Hematopoietic multipotent progenitor cell (in vitro differentiated cells): ENCODE data around the gene KLF6. TPM values are rescaled to one million over a fixed set of nuclear protein-coding genes. Genes with fewer than 3 reads are reported as not detected.

Experiments
- DNase-seq, 3 donors: peaks; one replicate each; pipeline ENCODE4 v3.0.0-alpha.2; 2011 to 2015; ENCODE audit warnings: low read depth in 2 of 3, low spot score in 2 of 3
- total RNA-seq: library from RNA; depleted of rRNA; stranded (reverse); fragments of >200 nt; gene quantifications from one replicate; pipeline ENCODE4 v1.2.3, GENCODE V29; 2012

Gene KLF6
- total RNA-seq, 1 donor, result 177 TPM

GRCh38 chr10:3812141-3812540 is 27.1 kb upstream of the KLF6 start:
- DNase-seq, result no peak

DNA sequence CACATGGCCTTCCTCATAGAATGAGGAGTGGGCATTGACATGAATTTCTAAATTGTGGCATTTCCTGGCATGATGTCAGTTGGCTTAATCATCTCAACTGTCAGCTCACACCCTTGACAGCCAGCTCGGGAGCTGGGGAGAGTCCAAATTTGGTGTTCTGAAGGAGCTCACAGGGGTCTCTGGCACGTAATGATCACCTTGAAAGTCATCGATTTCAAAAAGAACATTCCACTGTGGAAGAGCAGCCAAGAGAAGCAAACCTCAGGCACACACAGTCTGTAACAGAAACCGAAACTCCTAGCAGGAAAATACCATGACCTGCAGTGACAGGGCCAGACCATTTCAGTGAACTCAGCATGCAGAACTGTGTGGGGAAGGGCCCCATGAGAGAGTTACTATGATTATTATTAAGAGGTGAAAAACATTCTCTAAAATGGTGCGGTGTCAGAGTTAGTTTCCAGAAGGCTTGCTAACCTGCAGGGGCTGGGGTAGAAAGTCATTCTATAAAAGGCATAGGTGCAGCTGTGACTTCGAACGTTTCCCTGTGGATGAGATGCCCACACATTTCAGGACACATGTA is 26.4 kb upstream of the KLF6 start:
- DNase-seq, result peak in 2 of 3 donors; percentile 43 to 63

DNA sequence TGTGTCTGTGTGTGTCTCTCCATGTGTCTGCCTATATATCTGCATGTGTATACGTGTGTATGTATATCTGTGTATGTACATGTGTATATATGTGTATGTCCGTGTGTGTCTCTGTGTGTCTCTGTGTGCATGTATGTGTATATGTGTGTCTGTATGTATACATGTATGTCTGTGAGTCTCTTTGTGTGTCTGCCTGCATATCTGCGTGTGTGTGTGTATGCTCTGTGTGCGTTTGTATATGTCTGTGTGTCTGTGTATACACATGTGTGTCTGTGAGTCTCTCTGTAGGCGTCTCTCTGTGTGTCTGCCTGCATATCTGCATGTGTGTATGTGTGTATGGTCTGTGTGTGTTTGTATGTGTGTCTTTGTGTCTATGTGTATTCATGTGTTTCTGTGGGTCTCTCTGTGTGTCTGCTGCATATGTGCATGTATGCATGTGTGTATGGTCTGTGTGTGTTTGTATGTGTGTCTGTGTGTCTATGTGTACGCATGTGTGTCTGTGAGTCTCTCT is 23.7 kb upstream of the KLF6 start:
- no peak for DNase-seq

DNA sequence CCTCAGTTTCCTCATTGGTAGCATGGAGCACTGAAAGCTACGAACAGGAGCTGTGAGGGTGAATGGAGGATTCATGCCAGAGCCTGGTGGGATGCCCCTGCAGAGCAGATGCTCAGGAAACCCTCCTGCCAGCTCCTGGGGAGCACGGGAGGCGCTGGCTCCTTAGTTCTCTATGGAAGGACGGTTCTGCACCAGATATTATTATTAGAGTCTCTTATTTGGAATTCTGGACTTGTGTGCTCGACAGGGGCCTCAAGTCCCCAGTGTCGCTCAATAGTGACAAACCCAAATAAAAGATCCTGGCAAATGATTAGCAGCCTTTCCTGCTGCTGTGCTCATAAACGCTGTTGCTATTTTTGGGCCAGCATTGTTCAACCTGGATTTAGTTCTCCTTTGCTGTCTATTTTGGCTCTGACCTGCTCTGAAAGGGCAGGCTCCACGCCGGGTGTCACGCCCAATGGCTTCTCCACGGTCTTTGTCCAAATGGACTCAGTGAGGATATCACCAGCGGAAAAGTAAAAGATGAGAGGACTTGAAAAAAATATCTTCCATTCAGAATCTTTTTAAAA is 23.0 kb upstream of the KLF6 start:
- DNase-seq, result no peak

DNA sequence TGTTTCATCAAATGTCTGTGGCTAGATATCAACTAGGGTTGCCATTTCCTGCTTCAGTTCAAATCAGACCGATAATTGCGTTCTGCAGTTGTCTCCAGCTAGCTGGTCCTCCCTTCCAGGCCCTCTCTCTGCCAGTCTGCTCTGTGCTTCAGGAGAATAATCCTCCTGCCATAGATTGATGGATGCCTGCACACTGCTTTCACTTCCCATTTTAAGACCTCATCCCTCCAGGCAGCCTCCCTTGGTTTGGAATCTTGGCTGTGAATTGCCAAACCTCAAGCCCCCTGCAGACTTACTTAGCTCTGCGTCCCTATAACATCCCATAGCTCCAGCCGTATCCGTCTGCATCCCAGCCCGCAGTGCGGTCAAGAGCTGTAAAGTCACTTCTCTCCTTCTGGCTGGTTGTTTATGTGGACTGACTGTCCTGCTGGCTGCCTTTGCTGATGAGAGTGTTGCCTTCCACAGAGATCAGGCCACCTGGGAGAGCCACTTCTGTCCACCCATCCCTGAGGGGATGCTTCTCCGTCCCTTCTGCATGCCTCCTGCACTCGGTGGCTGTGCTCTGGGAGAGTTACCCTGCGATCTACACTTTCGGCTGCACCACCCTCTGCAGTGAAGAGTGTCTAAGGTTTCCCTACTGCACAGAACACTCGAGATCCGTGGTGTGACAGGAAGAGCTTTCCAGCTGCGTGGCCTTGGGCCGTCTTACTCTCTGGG is 22.4 kb upstream of the KLF6 start:
- DNase-seq, result no peak

- no peak for DNase-seq
Observed at GRCh38 chr10:3806603-3807002, 21.6 kb upstream of the KLF6 start.

GRCh38 chr10:3805791-3806461 is 20.9 kb upstream of the KLF6 start:
- peak in 2 of 3 donors; percentile 83 to 87 for DNase-seq

DNA sequence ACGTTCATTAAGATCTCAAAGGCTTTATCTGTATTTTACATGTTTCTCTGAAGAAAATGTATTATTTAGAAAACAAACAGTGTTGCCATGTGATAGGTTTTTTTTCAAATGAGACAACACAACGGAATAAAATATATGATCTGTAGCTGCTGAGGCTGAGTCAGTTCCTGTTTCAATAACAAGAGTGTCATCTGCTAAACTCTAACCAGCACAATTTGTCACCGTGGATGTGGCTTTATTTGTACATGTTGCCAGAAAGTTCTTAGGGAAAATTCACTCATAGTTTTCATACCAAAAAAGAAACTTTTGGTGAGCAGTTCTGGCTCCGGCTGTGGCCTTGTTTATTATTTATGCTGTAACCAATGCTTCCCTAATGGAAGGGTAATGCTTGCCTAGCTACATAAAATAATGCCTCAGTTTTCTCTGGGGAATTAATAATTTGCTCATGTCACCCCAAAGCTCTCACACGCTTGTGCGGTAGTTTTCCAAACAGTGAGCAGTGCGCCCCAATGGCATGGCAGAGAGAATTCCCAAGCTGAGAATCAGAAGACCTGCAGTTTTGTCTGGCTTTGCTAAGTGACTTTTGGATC is 20.3 kb upstream of the KLF6 start:
- DNase-seq, result peak in 2 of 3 donors; percentile 87 to 93

GRCh38 chr10:3803927-3804741 is 19.1 kb upstream of the KLF6 start:
- DNase-seq, result peak in 2 of 3 donors; percentile 69 to 77

DNA sequence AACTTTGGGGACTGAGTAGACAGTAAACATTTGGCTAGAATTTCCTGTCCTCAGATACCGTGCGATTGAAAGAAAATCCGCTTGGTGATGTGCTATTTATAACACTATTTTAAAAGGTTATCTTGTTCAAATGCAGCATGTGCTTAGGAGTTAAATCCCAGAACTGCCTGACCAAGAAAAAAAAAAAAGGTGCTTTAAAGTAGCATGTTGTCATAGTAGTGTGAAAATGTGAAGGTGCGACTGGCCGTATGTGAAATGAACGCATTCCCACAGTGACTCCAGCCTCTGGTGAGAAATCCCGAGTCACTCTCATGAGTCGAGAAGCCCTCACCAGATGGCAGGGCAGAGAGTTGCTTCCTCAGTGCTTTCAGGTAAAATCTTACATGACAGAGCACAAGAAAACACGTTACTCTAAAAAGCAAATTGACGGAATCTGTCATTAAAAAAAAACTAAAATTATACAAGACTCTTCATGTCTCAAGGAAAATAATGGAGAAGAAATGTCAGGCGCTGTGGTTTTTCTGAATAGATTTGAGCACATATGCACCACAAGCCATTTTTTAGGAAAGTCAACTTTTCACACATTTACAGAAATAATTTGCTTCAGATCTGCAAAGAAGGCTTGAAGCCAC is 18.4 kb upstream of the KLF6 start:
- DNase-seq, result peak in 2 of 3 donors; percentile 62 to 67

DNA sequence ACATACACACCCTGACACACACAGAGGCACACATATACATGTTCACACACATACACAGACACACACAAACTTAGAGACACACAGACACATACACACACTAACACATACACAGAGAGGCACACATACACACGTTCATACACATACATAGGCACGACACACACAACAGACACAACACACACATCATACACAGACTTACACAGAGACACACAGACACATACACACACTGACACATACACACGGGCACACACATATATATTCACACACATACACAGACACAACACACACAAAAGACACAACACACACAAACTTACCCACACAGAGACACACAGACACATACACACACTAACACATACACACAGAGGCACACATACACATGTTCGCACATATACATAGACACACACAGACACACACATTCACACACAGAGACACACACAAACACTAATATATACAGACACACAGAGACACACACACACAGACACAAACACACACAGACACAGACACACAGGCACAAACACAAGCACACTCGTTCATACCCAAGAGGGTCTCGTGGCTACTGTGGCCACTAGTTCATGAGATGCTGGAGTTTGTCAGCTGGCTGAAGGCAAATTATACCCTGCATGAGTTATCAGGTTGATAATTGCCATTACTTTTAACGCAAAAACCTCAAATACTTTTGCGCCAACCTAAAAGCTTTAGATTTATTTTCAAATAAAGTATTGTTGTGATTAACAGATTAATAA is 17.7 kb upstream of the KLF6 start:
- DNase-seq, result no peak

- no peak for DNase-seq
Observed at GRCh38 chr10:3801558-3802192, 16.7 kb upstream of the KLF6 start.

DNA sequence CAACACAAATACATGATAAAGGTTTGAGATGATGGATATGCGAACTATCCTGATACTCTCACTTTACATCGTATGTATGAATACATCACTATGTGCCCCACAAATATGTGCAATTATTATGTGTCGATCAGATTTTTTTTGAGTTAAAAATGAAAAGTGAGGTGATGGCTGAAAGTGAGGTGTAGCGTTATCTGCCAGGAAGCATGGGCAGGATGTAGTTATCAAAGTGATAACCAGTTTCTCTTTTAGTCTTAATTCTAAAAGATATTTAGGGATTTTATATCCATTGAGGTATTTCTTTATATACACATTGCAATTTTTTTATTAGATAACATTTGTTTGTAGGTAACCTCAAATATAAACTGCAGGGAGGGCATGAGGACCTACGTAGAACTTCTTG is 15.6 kb upstream of the KLF6 start:
- no peak for DNase-seq

- no peak for DNase-seq
Observed at GRCh38 chr10:3797750-3798149, 12.7 kb upstream of the KLF6 start.

GRCh38 chr10:3793553-3793952 is 8.5 kb upstream of the KLF6 start:
- no peak for DNase-seq

GRCh38 chr10:3792710-3793219 is 7.8 kb upstream of the KLF6 start:
- DNase-seq, result peak in 1 of 3 donors; percentile 15

DNA sequence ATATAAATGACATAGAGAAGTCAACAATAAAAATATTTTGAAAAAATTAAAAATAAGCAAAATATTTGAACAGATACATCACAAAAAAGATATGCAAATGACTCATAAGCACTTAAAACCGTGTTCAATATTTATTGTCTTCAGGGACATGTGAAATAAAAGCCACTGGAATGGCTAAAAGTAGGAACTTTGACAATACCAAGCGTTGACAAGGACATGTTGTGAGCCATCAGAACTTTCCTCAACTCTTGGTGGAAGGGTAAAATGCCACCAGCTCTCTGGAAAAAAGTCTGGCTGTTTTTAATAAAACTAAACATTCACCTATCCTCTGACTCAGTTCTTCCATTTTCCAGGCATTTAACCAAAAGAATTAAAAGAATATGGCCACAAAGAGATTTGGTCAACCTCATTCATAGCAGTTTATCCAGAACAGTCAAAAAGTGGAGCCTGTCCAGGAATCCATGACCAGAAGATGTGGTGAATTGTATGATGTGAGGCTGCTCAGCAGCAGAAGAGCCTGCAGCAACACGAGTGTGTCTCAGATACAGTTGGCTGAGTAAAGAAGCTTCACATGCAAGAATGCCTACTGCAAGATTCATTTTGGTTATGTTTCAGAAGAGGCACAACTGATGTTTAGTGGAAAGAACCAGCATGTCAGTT is 7.1 kb upstream of the KLF6 start:
- no peak for DNase-seq

DNA sequence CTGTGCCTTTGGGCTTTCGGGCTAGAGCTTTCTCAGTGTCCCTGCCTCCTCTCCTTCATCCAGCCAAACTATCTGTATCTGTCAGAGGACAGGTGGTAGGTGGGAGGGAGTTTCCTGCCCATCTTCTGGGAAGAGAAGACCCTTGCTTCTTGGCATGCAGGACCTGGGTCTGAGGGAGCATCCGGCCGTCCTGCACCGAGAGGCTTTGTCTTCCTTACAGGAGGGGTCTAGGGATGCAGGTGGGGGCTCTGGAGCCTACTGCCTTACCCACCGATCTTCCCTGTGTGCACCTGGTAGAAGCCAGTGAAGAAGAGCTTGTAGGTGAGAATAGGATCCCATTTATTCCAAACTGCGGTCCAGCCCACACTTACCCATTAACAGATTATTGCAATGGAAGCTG is 5.8 kb upstream of the KLF6 start:
- no peak for DNase-seq
